Sigmoid colon (tissue), 7 donors: Measurements from ENCODE around the gene SETD3. TPM values are rescaled to one million over a fixed set of nuclear protein-coding genes. Genes with fewer than 3 reads are reported as not detected.

Experiments
- DNase-seq: peaks from one replicate; pipeline ENCODE4 v3.0.0-alpha.2; 2019
- H3K27ac ChIP-seq, 4 donors: fragments of 200-600 bp; sonication (generic); one replicate each; pipeline ENCODE4 v1.5.1; 2016 to 2019; ENCODE audit warnings: mild to moderate bottlenecking in 1 of 4
- H3K27me3 ChIP-seq, 3 donors: fragments of 200-600 bp; sonication (generic); one replicate each; pipeline ENCODE4 v1.5.1; 2019; ENCODE audit warnings: mild to moderate bottlenecking in 1 of 3
- H3K36me3 ChIP-seq, 4 donors: fragments of 200-600 bp; sonication (generic); one replicate each; pipeline ENCODE4 v1.5.1; 2016 to 2019
- H3K4me1 ChIP-seq, 4 donors: fragments of 200-600 bp; sonication (generic); one replicate each; pipeline ENCODE4 v1.5.1; 2017 to 2019
- H3K4me3 ChIP-seq, 4 donors: fragments of 200-600 bp; sonication (generic); one replicate each; pipeline ENCODE4 v1.5.1; 2017 to 2019; ENCODE audit warnings: mild to moderate bottlenecking in 2 of 4, moderate library complexity in 1 of 4
- H3K9me3 ChIP-seq, 4 donors: fragments of 200-600 bp in 3 of 4; sonication (generic) in 3 of 4; one replicate each; pipeline versions ENCODE4 v1.5.1 to v1.6.1; 2013 to 2019
- CTCF ChIP-seq, 4 experiments: fragments of 450-650 bp in 3 of 4; fragments of 200-600 bp in 1 of 4; IDR thresholded peaks; one replicate each; pipeline ENCODE4 v1.5.1; 2016 to 2019; ENCODE audit warnings: antibody characterized with exemption in 4 of 4, mild to moderate bottlenecking in 3 of 4, moderate library complexity in 2 of 4
- EP300 ChIP-seq, 4 donors: sonication (generic); formaldehyde crosslinking; IDR thresholded peaks; one replicate each; pipeline ENCODE4 v1.6.1; 2017; ENCODE audit warnings: antibody characterized with exemption in 4 of 4
- POLR2A ChIP-seq, 2 donors: fragments of 450-650 bp; IDR thresholded peaks; one replicate each; pipeline ENCODE4 v1.6.1; 2016; ENCODE audit warnings: antibody characterized with exemption in 2 of 2, mild to moderate bottlenecking in 2 of 2, moderate library complexity in 2 of 2
- POLR2AphosphoS5 ChIP-seq, 4 donors: sonication (generic); formaldehyde crosslinking; IDR thresholded peaks; one replicate each; pipeline ENCODE4 v1.6.1; 2017; ENCODE audit warnings: antibody characterized with exemption in 4 of 4
- WGBS, 2 donors: extraction: QIAGEN DNeasy Blood & Tissue Kit; methylation state at CpG; one replicate each; pipeline ENCODE4 v1.1.7; 2013; 5-methylcytosine and 5-hydroxymethylcytosine counted together
- intact Hi-C: fragments of 100-400 bp; cut with DNase I; formaldehyde crosslinking; loops from one replicate; pipeline ENCODE4 v1.15.1; 2023
- polyA plus RNA-seq, 3 donors: library from polyadenylated mRNA; stranded (reverse); fragments of 200-250 nt; gene quantifications; one replicate each; pipeline ENCODE4 v1.2.3, GENCODE V29; 2013
- total RNA-seq, 4 donors: library from RNA; depleted of rRNA; stranded (reverse); fragments of >200 nt; gene quantifications; one replicate each; pipeline ENCODE4 v1.1.0, GENCODE V29; 2016
- donor health status: healthy with polysubstance abuse.
- donor health status: Bipolar disorder and iron deficiency.
- donor health status: healthy.

Gene SETD3
- total and polyA plus RNA-seq, 7 donors: 34.6 to 164 (median 130) TPM

GRCh38 chr14:99389174-99389826 is 91.4 kb downstream of the SETD3 start:
- peaks cover 0 to 4% (median under 1%) of the 10 kb centered on the region in 4 donors for H3K36me3 ChIP-seq
- 14 to 24% methylated on average over 23 to 24 of the region's 24 CpGs for WGBS, 2 donors
- TF ChIP-seq EP300 (IDR thresholded peaks at IDR 0.05): no peak
- peak in 2 of 4 experiments; percentile 38 to 52 for TF ChIP-seq CTCF (IDR thresholded peaks at IDR 0.05)
- peaks cover 0 to 26% (median 6%) of the 10 kb centered on the region in 3 donors for H3K27me3 ChIP-seq
- intact Hi-C loops: no loop called here
- no peak overlapping the region for H3K27ac ChIP-seq
- no peaks in the 10 kb centered on the region for H3K9me3 ChIP-seq
- peaks cover 0 to 6% (median 0%) of the 10 kb centered on the region in 4 donors for H3K4me1 ChIP-seq
- H3K4me3 ChIP-seq: no peak overlapping the region
- no peak for DNase-seq

GRCh38 chr14:99388286-99388685 is 92.4 kb downstream of the SETD3 start:
- no peak for DNase-seq
- intact Hi-C loops: no loop called here
- Histone ChIP-seq H3K4me1 (peaks cover 0 to 6% (median 0%) of the 10 kb centered on the region in 4 donors), H3K36me3 (no peaks in the 10 kb centered on the region), H3K27me3 (peaks cover 0 to 36% (median 6%) of the 10 kb centered on the region in 3 donors), H3K27ac (no peak overlapping the region), H3K9me3 (no peaks in the 10 kb centered on the region), H3K4me3 (no peak overlapping the region)
- 84 to 89% methylated on average over 12 of the region's 12 CpGs for WGBS, 2 donors
- no peak for TF ChIP-seq POLR2AphosphoS5 (IDR thresholded peaks at IDR 0.05)
- no peak for TF ChIP-seq POLR2A (IDR thresholded peaks at IDR 0.05)
- no peak for TF ChIP-seq EP300 (IDR thresholded peaks at IDR 0.05)
- TF ChIP-seq CTCF (IDR thresholded peaks at IDR 0.05): no peak

GRCh38 chr14:99387880-99388279 is 92.8 kb downstream of the SETD3 start:
- no peak overlapping the region for H3K27ac ChIP-seq
- peaks cover 0 to 40% (median 6%) of the 10 kb centered on the region in 3 donors for H3K27me3 ChIP-seq
- 26 to 48% methylated on average over 5 of the region's 5 CpGs for WGBS, 2 donors
- no peaks in the 10 kb centered on the region for H3K36me3 ChIP-seq
- TF ChIP-seq POLR2A (IDR thresholded peaks at IDR 0.05) (no peak), EP300 (IDR thresholded peaks at IDR 0.05) (no peak), CTCF (IDR thresholded peaks at IDR 0.05) (no peak), POLR2AphosphoS5 (IDR thresholded peaks at IDR 0.05) (no peak)
- H3K4me1 ChIP-seq: peaks cover 0 to 6% (median 0%) of the 10 kb centered on the region in 4 donors
- intact Hi-C loops: no loop called here
- no peaks in the 10 kb centered on the region for H3K9me3 ChIP-seq
- no peak for DNase-seq
- no peak overlapping the region for H3K4me3 ChIP-seq

- H3K27ac ChIP-seq: no peak overlapping the region
- no peaks in the 10 kb centered on the region for H3K9me3 ChIP-seq
- no peaks in the 10 kb centered on the region for H3K36me3 ChIP-seq
- DNase-seq: no peak
- 46 to 72% methylated on average over 20 of the region's 20 CpGs for WGBS, 2 donors
- no peak overlapping the region for H3K4me3 ChIP-seq
- intact Hi-C loops: no loop called here
- peaks cover 0 to 6% (median 0%) of the 10 kb centered on the region in 4 donors for H3K4me1 ChIP-seq
- H3K27me3 ChIP-seq: peaks cover 0 to 62% (median 13%) of the 10 kb centered on the region in 3 donors
- TF ChIP-seq POLR2A (IDR thresholded peaks at IDR 0.05) (no peak), EP300 (IDR thresholded peaks at IDR 0.05) (no peak), CTCF (IDR thresholded peaks at IDR 0.05) (no peak), POLR2AphosphoS5 (IDR thresholded peaks at IDR 0.05) (no peak)
Observed at GRCh38 chr14:99384450-99385417, 95.9 kb downstream of the SETD3 start.
